ENCODE results near the gene SLC43A2. TPM values are rescaled to one million over a fixed set of nuclear protein-coding genes. Genes with fewer than 3 reads are reported as not detected.
"Not testable (repeated sequence)": the region's sequence is repeated elsewhere in the genome, so short reads cannot be mapped to it uniquely, and the experiment has no call there.

SLC43A2 gene
- total and polyA plus RNA-seq, 4 donors, result 17.2 to 42.8 (median 29.8) TPM

GRCh38 chr17:1580979-1581676 lies 47.5 kb downstream of the SLC43A2 start:
- peak in 1 of 6 donors; percentile 32 for DNase-seq (ENCODE audit: low read depth in 4 of 6, low spot score in 6 of 6)
- Histone ChIP-seq H3K4me3 (ENCODE audit: low read depth, low read length) (no peak overlapping the region), H3K27ac (ENCODE audit: low read depth, low read length) (no peak overlapping the region), H3K9me3 (ENCODE audit: control insufficient read depth, insufficient read depth, low read length) (no peaks in the 10 kb centered on the region), H3K4me1 (ENCODE audit: control insufficient read depth, insufficient read depth, low read length) (peaks cover 26% of the 10 kb centered on the region), H3K27me3 (ENCODE audit: control insufficient read depth, insufficient read depth, low read length) (no peaks in the 10 kb centered on the region), H3K36me3 (ENCODE audit: control insufficient read depth, insufficient read depth, low read length) (peaks cover 91% of the 10 kb centered on the region)
- 50% methylated on average over 10 of the region's 19 CpGs for WGBS (ENCODE audit: insufficient coverage)

- no peak overlapping the region for H3K27ac ChIP-seq (ENCODE audit: low read depth, low read length)
- no peak for DNase-seq (ENCODE audit: low read depth in 4 of 6, low spot score in 6 of 6)
- no peak overlapping the region for H3K4me3 ChIP-seq (ENCODE audit: low read depth, low read length)
- 88% methylated on average over 6 of the region's 13 CpGs for WGBS (ENCODE audit: insufficient coverage)
- no peaks in the 10 kb centered on the region for H3K27me3 ChIP-seq (ENCODE audit: control insufficient read depth, insufficient read depth, low read length)
- H3K36me3 ChIP-seq (ENCODE audit: control insufficient read depth, insufficient read depth, low read length), result peaks cover 90% of the 10 kb centered on the region
- H3K9me3 ChIP-seq (ENCODE audit: control insufficient read depth, insufficient read depth, low read length), result no peaks in the 10 kb centered on the region
- peaks cover 53% of the 10 kb centered on the region for H3K4me1 ChIP-seq (ENCODE audit: control insufficient read depth, insufficient read depth, low read length)
Observed at GRCh38 chr17:1578029-1578428, 50.6 kb downstream of the SLC43A2 start.

- WGBS (ENCODE audit: insufficient coverage), result 76% methylated on average over 6 of the region's 6 CpGs
Observed at GRCh38 chr17:1577583-1578013, 51.0 kb downstream of the SLC43A2 start.

GRCh38 chr17:1577182-1577581 lies 51.5 kb downstream of the SLC43A2 start:
- DNase-seq (ENCODE audit: low read depth in 4 of 6, low spot score in 6 of 6), result peak in 1 of 6 donors; percentile 73
- Histone ChIP-seq H3K9me3 (ENCODE audit: control insufficient read depth, insufficient read depth, low read length) (no peaks in the 10 kb centered on the region), H3K4me1 (ENCODE audit: control insufficient read depth, insufficient read depth, low read length) (peaks cover 53% of the 10 kb centered on the region), H3K4me3 (ENCODE audit: low read depth, low read length) (no peak overlapping the region), H3K27me3 (ENCODE audit: control insufficient read depth, insufficient read depth, low read length) (no peaks in the 10 kb centered on the region), H3K36me3 (ENCODE audit: control insufficient read depth, insufficient read depth, low read length) (peaks cover 86% of the 10 kb centered on the region), H3K27ac (ENCODE audit: low read depth, low read length) (peak overlapping the region; percentile 63)
- 50% methylated on average over 11 of the region's 12 CpGs for WGBS (ENCODE audit: insufficient coverage)

More at GRCh38 chr17:1577583-1578013, 51.0 kb downstream of the SLC43A2 start:
- Histone ChIP-seq H3K4me3 (ENCODE audit: low read depth, low read length) (no peak overlapping the region), H3K36me3 (ENCODE audit: control insufficient read depth, insufficient read depth, low read length) (peaks cover 87% of the 10 kb centered on the region), H3K9me3 (ENCODE audit: control insufficient read depth, insufficient read depth, low read length) (no peaks in the 10 kb centered on the region), H3K27ac (ENCODE audit: low read depth, low read length) (peak overlapping the region; percentile 63), H3K27me3 (ENCODE audit: control insufficient read depth, insufficient read depth, low read length) (no peaks in the 10 kb centered on the region), H3K4me1 (ENCODE audit: control insufficient read depth, insufficient read depth, low read length) (peaks cover 53% of the 10 kb centered on the region)
- DNase-seq (ENCODE audit: low read depth in 4 of 6, low spot score in 6 of 6), result no peak

GRCh38 chr17:1576500-1576899 lies 52.1 kb downstream of the SLC43A2 start:
- Histone ChIP-seq H3K4me3 (ENCODE audit: low read depth, low read length) (no peak overlapping the region), H3K9me3 (ENCODE audit: control insufficient read depth, insufficient read depth, low read length) (no peaks in the 10 kb centered on the region), H3K4me1 (ENCODE audit: control insufficient read depth, insufficient read depth, low read length) (peaks cover 52% of the 10 kb centered on the region), H3K36me3 (ENCODE audit: control insufficient read depth, insufficient read depth, low read length) (peaks cover 80% of the 10 kb centered on the region), H3K27me3 (ENCODE audit: control insufficient read depth, insufficient read depth, low read length) (no peaks in the 10 kb centered on the region), H3K27ac (ENCODE audit: low read depth, low read length) (no peak overlapping the region)
- WGBS (ENCODE audit: insufficient coverage), result 92% methylated on average over 13 of the region's 15 CpGs
- no peak for DNase-seq (ENCODE audit: low read depth in 4 of 6, low spot score in 6 of 6)

- no peak for DNase-seq (ENCODE audit: low read depth in 4 of 6, low spot score in 6 of 6)
- Histone ChIP-seq H3K9me3 (ENCODE audit: control insufficient read depth, insufficient read depth, low read length) (no peaks in the 10 kb centered on the region), H3K4me1 (ENCODE audit: control insufficient read depth, insufficient read depth, low read length) (peaks cover 55% of the 10 kb centered on the region), H3K4me3 (ENCODE audit: low read depth, low read length) (no peak overlapping the region), H3K27ac (ENCODE audit: low read depth, low read length) (peak overlapping the region; percentile 33), H3K36me3 (ENCODE audit: control insufficient read depth, insufficient read depth, low read length) (peaks cover 64% of the 10 kb centered on the region), H3K27me3 (ENCODE audit: control insufficient read depth, insufficient read depth, low read length) (no peaks in the 10 kb centered on the region)
- 53% methylated on average over 36 of the region's 45 CpGs for WGBS (ENCODE audit: insufficient coverage)
Observed at GRCh38 chr17:1574697-1575471, 53.8 kb downstream of the SLC43A2 start.

GRCh38 chr17:1573932-1574696 lies 54.5 kb downstream of the SLC43A2 start:
- DNase-seq (ENCODE audit: low read depth in 4 of 6, low spot score in 6 of 6), result peak; percentile 43 to 89 (median 66)
- H3K36me3 ChIP-seq (ENCODE audit: control insufficient read depth, insufficient read depth, low read length), result peaks cover 57% of the 10 kb centered on the region
- WGBS (ENCODE audit: insufficient coverage), result 35% methylated on average over 12 of the region's 19 CpGs

GRCh38 chr17:1572646-1573045 lies 56.0 kb downstream of the SLC43A2 start:
- not testable (repeated sequence) for DNase-seq (ENCODE audit: low read depth in 4 of 6, low spot score in 6 of 6); H3K27me3 ChIP-seq (ENCODE audit: control insufficient read depth, insufficient read depth, low read length); H3K4me3 ChIP-seq (ENCODE audit: low read depth, low read length); H3K9me3 ChIP-seq (ENCODE audit: control insufficient read depth, insufficient read depth, low read length); H3K27ac ChIP-seq (ENCODE audit: low read depth, low read length)
- Histone ChIP-seq H3K36me3 (ENCODE audit: control insufficient read depth, insufficient read depth, low read length) (peaks cover 48% of the 10 kb centered on the region), H3K4me1 (ENCODE audit: control insufficient read depth, insufficient read depth, low read length) (peaks cover 47% of the 10 kb centered on the region)
- 93% methylated on average over 5 of the region's 5 CpGs for WGBS (ENCODE audit: insufficient coverage)

More at GRCh38 chr17:1573932-1574696, 54.5 kb downstream of the SLC43A2 start:
- no peaks in the 10 kb centered on the region for H3K27me3 ChIP-seq (ENCODE audit: control insufficient read depth, insufficient read depth, low read length)
- no peak overlapping the region for H3K4me3 ChIP-seq (ENCODE audit: low read depth, low read length)
- no peaks in the 10 kb centered on the region for H3K9me3 ChIP-seq (ENCODE audit: control insufficient read depth, insufficient read depth, low read length)
- H3K27ac ChIP-seq (ENCODE audit: low read depth, low read length), result peak overlapping the region; percentile 54
- H3K4me1 ChIP-seq (ENCODE audit: control insufficient read depth, insufficient read depth, low read length), result peaks cover 55% of the 10 kb centered on the region

- H3K36me3 ChIP-seq (ENCODE audit: control insufficient read depth, insufficient read depth, low read length), result peaks cover 34% of the 10 kb centered on the region
- WGBS (ENCODE audit: insufficient coverage), result 41% methylated on average over 18 of the region's 18 CpGs
- no peak for DNase-seq (ENCODE audit: low read depth in 4 of 6, low spot score in 6 of 6)
- H3K9me3 ChIP-seq (ENCODE audit: control insufficient read depth, insufficient read depth, low read length), result no peaks in the 10 kb centered on the region
- H3K4me1 ChIP-seq (ENCODE audit: control insufficient read depth, insufficient read depth, low read length), result peaks cover 35% of the 10 kb centered on the region
- H3K27ac ChIP-seq (ENCODE audit: low read depth, low read length), result no peak overlapping the region
- H3K27me3 ChIP-seq (ENCODE audit: control insufficient read depth, insufficient read depth, low read length), result no peaks in the 10 kb centered on the region
- H3K4me3 ChIP-seq (ENCODE audit: low read depth, low read length), result no peak overlapping the region
Observed at GRCh38 chr17:1571341-1571704, 57.3 kb downstream of the SLC43A2 start.
